Measurements from ENCODE around the gene TMC2. TPM values are rescaled to one million over a fixed set of nuclear protein-coding genes. Genes with fewer than 3 reads are reported as not detected.

Gene TMC2
- total and polyA plus RNA-seq, 7 donors = 0.03 to 0.25 (median 0.12) TPM; not detected in 2

GRCh38 chr20:2557873-2558580 lies 21.7 kb downstream of the TMC2 start:
- no peaks in the 10 kb centered on the region for H3K36me3 ChIP-seq (ENCODE audit: insufficient read depth in 1 of 2, low read depth in 1 of 2)
- DNase-seq (no peak), ATAC-seq (no peak)
- no peaks in the 10 kb centered on the region for H3K9me3 ChIP-seq
- H3K4me3 ChIP-seq = peak overlapping the region; percentile 34
- no peaks in the 10 kb centered on the region for H3K4me1 ChIP-seq
- TF ChIP-seq, protein P1, sequence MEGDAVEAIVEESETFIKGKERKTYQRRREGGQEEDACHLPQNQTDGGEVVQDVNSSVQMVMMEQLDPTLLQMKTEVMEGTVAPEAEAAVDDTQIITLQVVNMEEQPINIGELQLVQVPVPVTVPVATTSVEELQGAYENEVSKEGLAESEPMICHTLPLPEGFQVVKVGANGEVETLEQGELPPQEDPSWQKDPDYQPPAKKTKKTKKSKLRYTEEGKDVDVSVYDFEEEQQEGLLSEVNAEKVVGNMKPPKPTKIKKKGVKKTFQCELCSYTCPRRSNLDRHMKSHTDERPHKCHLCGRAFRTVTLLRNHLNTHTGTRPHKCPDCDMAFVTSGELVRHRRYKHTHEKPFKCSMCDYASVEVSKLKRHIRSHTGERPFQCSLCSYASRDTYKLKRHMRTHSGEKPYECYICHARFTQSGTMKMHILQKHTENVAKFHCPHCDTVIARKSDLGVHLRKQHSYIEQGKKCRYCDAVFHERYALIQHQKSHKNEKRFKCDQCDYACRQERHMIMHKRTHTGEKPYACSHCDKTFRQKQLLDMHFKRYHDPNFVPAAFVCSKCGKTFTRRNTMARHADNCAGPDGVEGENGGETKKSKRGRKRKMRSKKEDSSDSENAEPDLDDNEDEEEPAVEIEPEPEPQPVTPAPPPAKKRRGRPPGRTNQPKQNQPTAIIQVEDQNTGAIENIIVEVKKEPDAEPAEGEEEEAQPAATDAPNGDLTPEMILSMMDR (IDR thresholded peaks at IDR 0.05) = no peak
- WGBS, 3 donors = 20 to 26% (median 21%) methylated on average over 22 of the region's 22 CpGs
- intact Hi-C loops (cut with DNase I) = no loop called here
- H3K27ac ChIP-seq = no peak overlapping the region
- H3K27me3 ChIP-seq (ENCODE audit: insufficient read depth in 3 of 3, low read length in 2 of 3) = peaks cover 0 to 61% (median 17%) of the 10 kb centered on the region in 3 donors

DNA sequence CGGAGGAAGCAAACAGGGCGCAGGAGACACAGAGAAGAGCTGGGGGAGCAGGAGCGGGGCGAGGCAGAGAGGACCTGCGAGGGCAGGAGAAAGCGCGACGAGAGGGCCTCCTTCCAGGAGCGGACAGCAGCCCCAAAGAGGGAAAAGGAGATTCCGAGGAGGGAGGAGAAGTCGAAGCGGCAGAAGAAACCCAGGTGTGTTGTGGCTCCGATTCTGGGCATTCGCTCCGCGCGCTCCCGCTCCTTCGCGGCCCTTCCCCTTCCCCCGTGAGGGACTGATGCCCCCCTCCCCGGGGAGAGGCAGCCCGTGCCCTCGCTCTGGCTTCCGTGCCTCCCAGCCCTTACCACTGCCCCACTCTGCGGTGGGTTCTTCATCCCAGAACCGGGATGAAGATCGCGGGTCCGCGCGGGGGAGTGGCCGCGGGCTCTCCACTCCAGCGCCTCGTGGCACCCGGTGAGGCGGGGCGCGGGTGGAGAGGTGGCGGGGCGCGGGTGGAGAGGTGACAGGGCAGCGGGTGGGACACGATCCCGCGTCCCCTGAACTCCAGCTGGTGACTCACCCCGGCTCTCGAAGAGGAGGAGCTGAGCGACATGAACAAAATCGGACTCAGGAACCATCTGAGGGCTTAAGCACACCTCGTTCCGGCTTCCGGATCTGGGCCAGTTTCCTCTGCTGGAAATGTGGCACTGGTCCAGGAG lies 22.4 kb downstream of the TMC2 start:
- TF ChIP-seq, protein P1 (IDR thresholded peaks at IDR 0.05) = no peak
- H3K4me3 ChIP-seq = peak overlapping the region; percentile 34
- ATAC-seq = no peak

GRCh38 chr20:2559279-2559626 lies 22.9 kb downstream of the TMC2 start:
- Histone ChIP-seq H3K27me3 (ENCODE audit: insufficient read depth in 3 of 3, low read length in 2 of 3) (peaks cover 0 to 64% (median 17%) of the 10 kb centered on the region in 3 donors), H3K9me3 (no peaks in the 10 kb centered on the region), H3K27ac (no peak overlapping the region), H3K4me1 (no peaks in the 10 kb centered on the region), H3K36me3 (ENCODE audit: insufficient read depth in 1 of 2, low read depth in 1 of 2) (no peaks in the 10 kb centered on the region), H3K4me3 (peak overlapping the region; percentile 34)
- DNase-seq = no peak
- intact Hi-C loops (cut with DNase I) = no loop called here
- WGBS, 3 donors = 29 to 42% (median 32%) methylated on average over 3 of the region's 3 CpGs
- no peak for ATAC-seq
- TF ChIP-seq, protein P1 (IDR thresholded peaks at IDR 0.05) = no peak

More for the DNA sequence above, 22.4 kb downstream of the TMC2 start:
- Histone ChIP-seq H3K36me3 (ENCODE audit: insufficient read depth in 1 of 2, low read depth in 1 of 2) (no peaks in the 10 kb centered on the region), H3K27me3 (ENCODE audit: insufficient read depth in 3 of 3, low read length in 2 of 3) (peaks cover 0 to 64% (median 17%) of the 10 kb centered on the region in 3 donors), H3K4me1 (no peaks in the 10 kb centered on the region), H3K9me3 (no peaks in the 10 kb centered on the region), H3K27ac (no peak overlapping the region)
- intact Hi-C loops (cut with DNase I) = no loop called here
- 2 to 3% (median 2%) methylated on average over 44 to 54 of the region's 54 CpGs for WGBS, 3 donors
- DNase-seq = no peak

GRCh38 chr20:2559651-2560050 lies 23.3 kb downstream of the TMC2 start:
- Histone ChIP-seq H3K4me3 (no peak overlapping the region), H3K36me3 (ENCODE audit: insufficient read depth in 1 of 2, low read depth in 1 of 2) (no peaks in the 10 kb centered on the region), H3K27ac (no peak overlapping the region), H3K9me3 (no peaks in the 10 kb centered on the region), H3K4me1 (no peaks in the 10 kb centered on the region), H3K27me3 (ENCODE audit: insufficient read depth in 3 of 3, low read length in 2 of 3) (peaks cover 0 to 68% (median 17%) of the 10 kb centered on the region in 3 donors)
- ATAC-seq (no peak), DNase-seq (no peak)
- intact Hi-C loops (cut with DNase I) = no loop called here
- WGBS, 3 donors = 63 to 67% (median 64%) methylated on average over 5 of the region's 5 CpGs
- TF ChIP-seq, protein P1 (IDR thresholded peaks at IDR 0.05) = no peak
